Measurements from ENCODE around the gene KIAA1328.

DNA sequence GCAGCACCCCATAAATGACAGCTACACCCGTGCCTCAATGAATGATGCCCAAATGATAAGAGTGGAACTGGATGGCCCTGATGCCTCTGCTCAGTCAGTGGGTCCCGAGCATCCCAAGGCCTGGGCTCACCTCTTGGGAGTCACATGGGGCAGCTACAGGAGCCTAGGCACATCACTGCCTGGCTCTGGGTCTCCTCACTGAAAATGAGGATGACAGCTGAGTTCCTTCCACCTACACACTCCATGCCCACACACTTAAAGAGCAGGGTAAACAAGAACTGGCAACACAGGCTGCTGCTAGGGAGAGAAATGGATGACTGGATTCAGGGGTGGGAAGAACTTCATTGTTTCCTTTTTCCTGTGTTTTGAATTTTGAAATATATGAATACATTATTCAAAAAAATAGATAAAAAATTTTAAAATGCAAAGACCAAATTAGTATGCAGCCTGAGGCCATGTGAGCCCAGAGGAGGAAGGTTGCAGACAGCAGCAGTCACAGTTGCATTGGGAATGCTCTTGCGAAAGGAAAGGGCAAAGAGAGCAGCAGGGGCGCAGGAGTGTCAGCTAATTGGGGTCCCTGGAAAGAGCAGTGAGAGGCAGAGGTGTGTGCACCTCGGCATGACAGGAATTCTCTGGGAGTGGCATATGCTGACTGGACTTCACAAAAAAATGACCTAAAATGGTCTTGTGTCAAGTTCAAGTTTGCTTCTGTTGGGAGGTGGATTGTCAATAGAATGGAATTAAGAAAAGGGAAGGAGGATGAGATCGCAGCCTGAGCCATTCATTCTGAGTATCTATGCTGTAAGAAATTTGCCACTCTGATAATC, 409.6 kb downstream of the KIAA1328 start:
- TF ChIP-seq, protein P1, sequence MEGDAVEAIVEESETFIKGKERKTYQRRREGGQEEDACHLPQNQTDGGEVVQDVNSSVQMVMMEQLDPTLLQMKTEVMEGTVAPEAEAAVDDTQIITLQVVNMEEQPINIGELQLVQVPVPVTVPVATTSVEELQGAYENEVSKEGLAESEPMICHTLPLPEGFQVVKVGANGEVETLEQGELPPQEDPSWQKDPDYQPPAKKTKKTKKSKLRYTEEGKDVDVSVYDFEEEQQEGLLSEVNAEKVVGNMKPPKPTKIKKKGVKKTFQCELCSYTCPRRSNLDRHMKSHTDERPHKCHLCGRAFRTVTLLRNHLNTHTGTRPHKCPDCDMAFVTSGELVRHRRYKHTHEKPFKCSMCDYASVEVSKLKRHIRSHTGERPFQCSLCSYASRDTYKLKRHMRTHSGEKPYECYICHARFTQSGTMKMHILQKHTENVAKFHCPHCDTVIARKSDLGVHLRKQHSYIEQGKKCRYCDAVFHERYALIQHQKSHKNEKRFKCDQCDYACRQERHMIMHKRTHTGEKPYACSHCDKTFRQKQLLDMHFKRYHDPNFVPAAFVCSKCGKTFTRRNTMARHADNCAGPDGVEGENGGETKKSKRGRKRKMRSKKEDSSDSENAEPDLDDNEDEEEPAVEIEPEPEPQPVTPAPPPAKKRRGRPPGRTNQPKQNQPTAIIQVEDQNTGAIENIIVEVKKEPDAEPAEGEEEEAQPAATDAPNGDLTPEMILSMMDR (IDR thresholded peaks at IDR 0.05): no peak
- TF ChIP-seq POLR2A (IDR thresholded peaks at IDR 0.05): no peak

All from tibial nerve (tissue), 3 donors.